ENCODE results near the gene ZBTB24.
"Not testable (repeated sequence)": the region's sequence is repeated elsewhere in the genome, so short reads cannot be mapped to it uniquely, and the experiment has no call there.

Gene ZBTB24
- 58.0 to 104 (median 67.0) reads per million in 4 experiments for total RNA-seq

DNA sequence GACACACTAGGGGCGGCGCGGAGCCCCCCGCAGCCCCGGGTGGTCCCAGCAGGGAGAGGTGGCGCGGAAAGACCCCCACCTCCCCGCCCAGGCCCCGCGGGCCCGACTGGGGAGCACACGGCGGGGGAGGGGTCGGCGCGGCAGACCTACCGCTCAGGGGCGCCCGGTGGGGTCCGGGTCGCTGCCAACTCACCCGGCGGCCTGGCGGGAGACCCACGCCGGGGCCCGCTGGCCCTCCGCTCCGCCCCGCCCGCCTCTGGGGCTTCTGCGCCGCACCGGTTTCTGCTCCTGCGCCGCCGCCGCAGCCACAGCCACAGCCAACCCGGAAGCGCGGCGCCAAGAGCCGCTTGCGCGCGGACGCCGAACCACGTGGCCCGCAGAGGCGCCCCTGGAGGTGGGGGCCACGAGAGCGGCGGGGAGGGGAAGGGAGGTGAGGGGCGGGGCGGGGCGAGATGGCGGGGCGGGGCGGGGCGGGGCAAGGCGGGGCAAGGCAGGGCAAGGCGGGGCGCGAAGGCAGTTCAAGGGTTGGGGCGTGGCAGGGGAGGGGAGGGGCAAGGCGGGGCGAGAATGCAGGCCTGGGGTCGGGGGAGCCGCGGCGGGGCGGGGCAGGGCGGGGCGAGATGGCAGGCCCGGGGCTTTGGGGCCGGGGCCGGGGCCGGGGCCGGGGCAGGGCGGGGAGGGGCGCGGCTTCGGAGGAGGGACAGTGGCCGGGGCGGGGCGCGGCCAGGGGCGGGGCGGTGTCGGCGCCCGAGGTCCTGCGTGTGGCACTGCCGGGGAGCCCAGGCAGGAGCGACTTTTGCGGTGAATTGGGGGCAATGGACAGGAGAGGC is at the start of gene ZBTB24:
TSS of gene ZBTB24 (minus strand) at position 315 of the 830 bp plus-strand sequence. CDS start 1,193 bp downstream, outside the sequence.
- DNase-seq = peak; percentile 87

DNA sequence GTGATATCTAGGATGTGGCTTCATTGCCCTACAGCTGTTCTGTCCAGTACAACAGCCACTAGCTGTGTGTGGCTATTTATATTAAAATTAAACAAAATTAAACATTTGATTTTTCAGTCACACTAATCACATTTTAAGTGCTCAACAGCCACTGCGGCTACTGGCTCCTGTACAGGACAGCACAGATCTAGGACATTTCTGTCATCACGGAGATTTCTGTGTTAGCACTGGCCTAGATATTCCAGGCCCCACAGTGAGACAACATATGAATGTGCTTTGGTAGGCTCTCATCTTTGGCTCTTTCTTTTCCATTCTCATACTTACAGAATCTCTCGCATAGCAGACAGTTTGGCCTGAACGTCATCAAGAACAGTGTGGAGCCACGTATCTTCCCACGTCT is 48.4 kb upstream of the ZBTB24 start:
- no peak for DNase-seq

DNA sequence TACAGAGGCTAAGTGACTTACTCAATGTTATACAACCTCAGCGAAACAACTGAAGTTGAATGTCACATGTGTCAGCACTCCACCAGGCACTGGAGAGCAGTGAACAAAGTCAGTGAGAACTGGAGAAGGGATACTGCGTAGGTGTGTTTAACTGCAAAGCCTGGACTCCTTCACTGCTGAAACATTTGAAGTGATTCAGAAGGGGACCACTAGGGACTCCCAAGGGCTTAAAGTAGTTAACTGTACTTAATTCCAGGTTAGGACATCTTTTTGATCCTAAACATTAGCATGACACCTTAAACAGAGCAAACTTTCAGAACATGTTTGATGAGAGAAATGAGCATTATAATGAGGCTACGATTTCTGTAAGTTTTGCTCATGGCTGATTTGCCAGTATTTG is 45.0 kb upstream of the ZBTB24 start:
- DNase-seq = no peak

DNA sequence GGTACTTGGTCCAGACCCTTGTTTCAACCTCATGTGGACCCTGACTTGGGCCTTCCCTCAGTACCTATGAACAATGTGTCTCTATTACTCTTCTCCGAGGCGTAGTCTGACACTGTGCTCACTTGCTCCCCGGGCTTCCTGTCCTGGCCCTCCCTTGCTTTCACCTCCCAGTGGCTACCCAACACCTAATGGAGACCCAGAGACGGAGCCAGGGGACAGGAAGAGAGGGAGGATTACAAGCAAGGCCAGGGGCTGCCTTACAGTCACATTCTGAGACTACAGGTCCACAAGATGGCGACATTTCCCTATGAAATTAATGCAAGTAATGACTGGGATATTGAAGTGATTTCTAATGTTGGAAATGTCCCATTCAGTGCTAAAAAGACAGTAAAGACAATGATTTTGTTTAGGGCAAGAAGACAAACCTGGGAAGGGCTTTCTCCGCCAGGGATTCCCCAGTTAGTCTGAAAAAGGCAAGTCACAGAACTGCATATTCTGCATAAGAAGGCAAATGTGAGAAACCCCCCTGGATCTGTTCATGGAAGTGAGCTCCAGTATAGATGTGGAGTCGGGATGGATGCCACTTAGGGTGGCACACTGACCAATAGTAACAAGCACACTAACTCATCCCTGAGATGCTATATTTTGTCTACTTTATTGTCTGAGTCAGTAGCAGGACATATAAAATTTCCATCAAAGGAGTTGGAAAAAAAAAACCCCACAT is 44.0 kb upstream of the ZBTB24 start:
- peak; percentile 8 for DNase-seq

DNA sequence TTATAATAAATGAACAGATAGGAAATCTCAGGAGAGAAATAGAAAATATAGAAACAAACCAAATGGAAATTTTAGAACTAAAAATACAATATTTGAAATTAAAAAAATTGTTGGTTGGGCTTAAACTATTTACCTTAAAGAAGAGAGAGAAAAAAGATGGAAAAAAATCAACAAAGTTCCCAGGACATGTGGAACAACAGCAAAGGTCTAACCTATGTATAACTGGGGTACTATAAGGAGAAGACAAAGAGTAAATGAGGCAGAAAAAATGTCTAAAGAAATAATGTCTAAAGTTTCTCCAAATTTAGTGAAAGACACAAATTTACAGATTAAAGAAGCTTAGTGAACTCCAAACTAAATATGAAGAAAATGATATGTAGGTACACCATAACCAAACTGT is 41.1 kb upstream of the ZBTB24 start:
- no peak for DNase-seq

DNA sequence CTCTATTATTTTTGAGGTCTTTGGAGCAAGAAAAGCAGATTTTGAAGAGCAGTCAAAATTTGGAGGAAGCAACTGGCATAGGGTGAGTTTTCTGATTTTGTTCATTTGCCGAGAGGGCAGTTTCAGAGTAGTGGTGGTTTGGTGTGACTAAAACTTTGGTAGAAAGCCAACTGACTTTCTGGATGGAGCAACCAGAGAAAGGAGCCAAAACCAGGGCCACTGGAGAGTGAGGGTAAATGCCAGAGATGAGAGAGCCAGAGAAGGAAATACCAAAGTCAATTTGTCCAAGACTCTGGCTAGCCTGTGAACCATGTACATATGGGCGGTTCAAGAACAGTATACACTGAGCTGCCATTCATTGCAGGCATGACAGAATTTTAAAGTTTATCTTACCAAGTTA is 40.5 kb upstream of the ZBTB24 start:
- no peak for DNase-seq

DNA sequence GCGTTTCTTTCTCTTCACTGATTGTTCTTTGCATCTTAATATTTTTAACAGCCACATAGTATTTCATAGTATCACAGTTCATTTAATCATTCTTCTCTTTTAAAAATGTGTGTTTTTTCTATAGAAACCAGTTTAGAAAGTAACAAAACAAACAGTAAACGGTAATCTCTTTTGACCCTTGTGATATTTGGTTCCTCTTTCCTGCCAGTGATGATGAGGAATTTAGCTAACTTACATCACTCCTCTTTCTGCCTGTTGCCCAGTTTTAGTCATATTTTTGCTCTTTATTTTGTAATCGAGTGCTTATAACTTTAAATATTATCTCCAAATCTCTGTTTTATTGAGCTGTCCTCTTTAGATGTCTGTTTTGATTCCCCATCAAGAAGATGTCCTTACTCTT is 38.1 kb upstream of the ZBTB24 start:
- DNase-seq = no peak

DNA sequence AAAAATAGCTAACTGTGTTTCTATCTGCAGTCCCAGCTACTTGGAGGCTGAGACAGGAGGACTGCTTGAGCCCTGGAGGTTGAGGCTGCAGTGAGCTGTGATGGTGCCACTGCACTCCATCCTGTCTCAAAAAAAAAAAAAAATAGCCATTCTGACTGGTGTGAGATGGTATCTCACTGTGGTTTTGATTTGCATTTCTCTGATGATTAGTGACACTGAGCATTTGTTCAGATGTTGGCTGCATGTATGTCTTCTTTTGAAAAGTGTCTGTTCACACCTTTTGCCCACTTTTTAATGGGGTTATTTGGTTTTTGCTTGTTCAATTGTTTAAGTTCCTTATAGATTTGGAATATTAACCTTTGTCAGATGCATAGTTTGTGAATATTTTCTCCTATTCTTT is 36.6 kb upstream of the ZBTB24 start:
- DNase-seq = not testable (repeated sequence)

DNA sequence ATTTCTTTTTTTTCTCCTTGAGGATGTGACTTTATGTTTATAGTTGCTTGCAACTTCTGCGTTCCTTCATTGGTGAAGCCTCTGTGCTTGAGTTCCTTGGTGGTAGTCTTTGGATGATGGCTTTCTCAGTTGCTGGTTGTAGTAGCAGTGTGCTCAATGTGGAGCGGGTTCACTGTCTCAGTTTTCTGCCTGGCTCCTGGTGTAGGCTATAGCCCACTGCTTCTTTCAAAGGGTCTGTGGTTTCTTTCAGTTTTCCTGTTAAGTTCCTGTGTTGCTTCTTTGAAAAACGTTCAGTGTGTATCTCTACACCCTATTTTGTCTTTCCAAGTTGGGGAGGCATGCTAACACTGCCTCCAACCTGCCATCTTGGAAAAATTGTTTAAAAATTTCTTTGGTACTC is 33.9 kb upstream of the ZBTB24 start:
- no peak for DNase-seq

DNA sequence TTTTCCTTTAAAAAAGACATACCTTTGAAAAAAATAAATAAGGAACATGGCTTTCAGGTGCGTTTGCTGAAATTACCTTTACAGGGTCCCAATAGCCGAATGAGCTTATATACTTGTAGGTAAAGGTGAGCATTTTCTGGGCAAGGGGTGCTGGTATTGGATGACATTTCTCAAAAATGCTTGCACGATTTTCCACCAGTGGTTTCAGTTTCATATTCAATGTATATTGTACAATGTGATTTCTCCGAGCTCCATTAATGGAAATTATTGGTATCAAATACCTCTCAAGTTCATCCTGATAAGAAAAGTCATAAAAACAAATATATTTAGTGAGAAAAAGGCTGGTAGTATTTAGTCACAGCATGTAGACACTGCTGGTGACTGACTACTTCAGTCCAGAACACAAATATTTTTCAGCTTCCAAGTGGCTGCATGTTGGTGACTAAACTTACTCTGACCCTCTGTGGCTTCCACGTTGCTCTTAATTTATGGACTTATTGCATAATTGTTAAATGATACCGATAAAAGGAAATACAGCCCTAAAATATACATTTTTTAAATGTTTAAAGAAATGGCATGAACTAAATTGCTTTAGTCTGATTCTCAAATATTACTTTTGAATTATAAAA is 32.9 kb upstream of the ZBTB24 start:
- no peak for DNase-seq

DNA sequence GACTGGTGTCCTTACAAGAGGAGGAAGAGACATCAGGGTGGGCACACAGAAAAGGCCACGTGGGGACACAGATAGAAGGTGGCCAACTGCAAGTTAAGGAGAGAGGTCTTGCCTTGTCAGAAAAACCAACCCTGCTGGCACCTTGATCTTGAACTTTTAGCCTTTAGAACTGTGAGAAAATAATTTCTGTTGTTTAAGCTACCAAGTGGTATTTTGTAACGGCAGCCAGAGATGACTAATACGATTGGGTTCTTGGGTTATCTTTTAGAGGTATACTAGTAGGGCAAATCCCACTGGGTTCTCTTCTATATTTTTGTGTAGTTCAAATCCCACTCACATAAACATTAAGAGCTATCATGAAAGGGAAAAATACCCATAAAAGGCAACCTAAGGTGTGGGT is 31.9 kb upstream of the ZBTB24 start:
- no peak for DNase-seq

DNA sequence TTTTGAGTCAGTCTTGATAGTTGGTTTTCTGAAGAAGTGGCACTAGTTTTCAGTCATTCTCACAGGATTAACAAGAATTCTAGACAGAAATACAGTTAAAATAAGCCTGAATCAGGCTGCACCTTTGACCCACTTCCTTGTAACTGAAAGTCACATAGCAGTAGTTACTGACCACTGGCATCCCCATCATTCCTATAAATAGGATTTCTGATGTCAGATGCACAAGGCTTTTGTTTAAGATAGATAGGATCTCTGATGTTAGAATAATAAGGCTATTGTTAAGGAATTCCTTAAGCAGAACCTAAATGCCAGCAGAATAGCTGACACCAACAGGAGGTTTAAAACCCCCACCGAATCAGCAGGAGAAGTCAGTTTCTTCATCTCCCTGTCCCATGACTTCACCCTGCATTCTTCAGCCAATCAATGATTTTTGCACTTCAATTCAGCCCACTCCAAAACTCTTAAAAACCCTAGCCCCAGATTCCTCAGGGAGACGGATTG is 30.6 kb upstream of the ZBTB24 start:
- DNase-seq = no peak

DNA sequence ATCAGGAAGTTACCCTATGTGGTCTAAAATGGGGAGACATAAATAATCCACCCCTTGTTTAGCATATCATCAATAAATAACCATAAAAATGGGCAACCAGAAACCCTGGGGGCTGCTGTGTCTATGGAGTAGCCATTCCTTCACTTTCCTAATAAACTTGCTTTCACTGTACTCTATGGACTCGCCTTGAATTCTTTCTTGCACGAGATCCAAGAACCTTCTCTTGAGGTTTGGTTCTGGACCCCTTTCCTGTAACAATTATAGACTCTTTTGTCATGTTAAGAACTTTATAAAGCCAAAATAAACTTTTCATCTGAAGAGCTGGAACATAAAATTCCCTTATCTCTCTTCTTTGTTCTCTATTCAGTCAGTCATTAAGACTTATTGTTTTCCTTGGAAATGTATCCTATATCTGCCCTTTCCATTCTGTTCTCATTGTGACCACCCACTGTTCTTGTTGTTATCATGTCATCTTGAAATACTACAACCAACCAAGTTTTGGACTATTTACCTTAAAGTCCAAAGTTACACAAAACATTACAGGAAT is 29.3 kb upstream of the ZBTB24 start:
- no peak for DNase-seq

DNA sequence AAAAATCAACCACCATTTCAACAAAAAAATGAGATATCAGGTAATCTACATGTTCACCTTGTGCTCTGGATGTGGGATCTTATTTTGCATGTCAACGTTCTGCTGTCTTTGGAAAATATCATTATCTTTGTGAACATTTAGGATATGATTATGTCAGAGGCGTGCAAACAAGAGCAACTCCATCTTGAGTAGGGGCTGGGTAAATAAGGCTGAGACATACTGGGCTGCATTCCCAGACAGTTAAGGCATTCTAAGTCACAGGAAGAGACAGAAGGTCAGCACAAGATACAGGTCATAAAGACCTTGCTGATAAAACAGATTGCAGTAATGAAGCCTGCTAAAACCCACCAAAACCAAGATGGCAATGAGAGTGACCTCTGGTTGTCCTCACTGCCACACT is 28.8 kb upstream of the ZBTB24 start:
- no peak for DNase-seq

DNA sequence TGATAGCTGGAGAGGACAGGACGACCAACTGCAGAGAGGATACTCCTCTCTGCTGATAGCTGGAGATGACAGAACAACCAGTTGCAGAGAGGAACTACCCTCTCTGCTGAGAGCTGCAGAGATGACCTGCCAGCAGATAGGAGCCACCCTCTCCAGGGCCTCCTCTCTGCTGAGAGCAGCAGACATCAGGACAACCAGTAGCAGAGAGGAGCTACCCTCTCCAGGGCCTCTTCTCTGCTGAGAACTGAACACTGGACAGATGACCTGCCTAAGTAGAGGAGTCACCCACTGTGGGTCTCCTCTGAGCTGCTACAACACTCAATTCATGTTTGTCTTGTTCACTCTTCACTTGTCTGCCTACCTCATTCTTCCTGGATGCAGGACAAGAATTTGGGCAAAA is 27.3 kb upstream of the ZBTB24 start:
- no peak for DNase-seq

DNA sequence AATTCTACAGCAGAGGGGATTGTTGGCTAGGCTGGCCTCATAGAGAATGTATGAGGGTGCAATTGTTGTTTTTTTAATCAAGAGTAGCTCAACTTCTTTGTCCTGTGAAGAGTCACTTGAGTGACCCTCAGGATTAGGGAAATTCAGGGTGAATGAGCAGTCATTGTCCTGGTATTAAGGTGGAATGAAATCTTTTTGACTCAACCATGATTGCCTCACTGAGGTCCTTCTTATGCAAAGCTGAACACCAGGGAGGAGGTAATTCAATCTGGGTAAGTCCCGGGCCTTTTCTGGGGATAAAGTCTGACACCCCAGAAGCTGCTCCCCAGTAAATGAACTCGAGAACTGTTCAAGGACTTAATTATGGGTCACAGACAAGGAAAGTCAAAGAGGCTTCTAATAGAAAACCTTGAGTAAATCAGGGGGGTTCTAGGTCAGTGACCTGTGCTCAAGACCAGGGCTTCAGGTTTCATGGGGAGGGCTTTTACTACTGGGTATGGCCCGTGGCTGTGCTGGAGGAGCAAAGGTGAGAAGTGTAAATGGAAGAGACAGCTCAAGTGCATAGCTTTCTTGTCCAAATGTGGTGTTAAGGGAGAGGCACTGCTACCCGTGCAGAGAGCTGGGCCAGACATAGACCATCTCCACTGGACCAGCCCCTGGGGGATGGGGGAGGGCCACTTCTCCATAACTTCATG is 25.3 kb upstream of the ZBTB24 start:
- no peak for DNase-seq

DNA sequence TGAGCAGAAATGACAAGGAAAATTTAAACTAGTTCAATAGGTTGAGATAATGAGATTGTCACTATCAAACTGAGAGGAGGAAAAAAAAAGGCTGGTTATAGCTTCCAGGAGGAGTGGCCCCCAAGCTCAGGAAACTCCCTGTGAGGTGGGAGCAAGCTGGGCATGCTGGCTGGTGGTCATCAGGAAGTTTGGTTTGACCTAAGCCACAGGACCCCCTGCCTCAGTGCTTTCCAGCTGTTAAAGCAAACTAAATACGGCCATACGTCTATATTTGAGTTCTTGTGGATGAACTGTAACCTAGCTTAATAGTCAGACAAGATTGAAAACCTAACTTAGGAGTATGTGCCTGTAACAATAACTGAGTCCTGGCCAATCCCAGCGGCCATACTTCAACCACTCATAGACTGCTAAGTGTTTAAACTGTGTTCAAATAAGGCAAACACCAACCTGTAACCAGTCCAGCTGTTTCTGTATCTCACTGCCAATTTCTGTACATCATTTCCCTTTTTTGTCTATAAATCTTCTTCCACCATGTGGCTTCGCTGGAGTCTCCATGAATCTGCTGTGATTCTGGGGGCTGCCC is 24.6 kb upstream of the ZBTB24 start:
- no peak for DNase-seq

DNA sequence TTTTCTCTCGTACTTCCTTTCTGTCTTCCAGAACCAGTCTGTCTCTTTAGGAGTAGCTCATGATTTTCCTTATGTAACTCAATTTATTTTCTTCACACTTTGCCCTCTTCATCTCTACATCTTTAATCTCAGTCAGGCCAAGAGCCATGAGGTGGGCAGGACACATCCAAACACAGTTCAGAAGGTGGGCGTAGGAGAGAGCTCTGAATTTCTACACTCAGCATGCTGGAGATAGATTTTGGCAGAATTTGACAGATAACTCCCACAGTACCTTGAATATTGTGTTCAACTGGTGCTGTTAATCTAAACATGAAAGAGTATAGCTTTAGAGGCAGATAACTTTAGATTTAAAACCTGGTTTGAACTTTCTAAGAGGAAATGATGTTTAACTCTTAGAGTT is 23.8 kb upstream of the ZBTB24 start:
- DNase-seq = no peak

DNA sequence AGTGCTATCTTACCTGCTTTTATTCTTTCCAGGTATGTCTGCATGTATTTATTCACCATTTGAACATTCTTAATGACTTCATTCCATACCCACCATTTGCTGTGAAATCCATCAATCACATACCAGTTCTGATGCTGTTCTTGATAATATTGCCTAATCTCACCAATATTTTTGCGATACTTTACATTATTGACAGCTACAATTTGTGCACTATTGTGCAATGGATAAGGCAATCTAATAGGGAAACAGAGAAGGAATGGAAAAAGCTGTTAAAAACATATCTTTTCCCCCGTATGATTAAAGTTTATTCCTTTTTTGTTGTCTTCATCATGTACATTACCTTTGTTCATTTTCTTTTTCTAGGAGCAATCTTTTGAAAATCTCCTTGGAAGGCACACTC is 23.3 kb upstream of the ZBTB24 start:
- DNase-seq = no peak

DNA sequence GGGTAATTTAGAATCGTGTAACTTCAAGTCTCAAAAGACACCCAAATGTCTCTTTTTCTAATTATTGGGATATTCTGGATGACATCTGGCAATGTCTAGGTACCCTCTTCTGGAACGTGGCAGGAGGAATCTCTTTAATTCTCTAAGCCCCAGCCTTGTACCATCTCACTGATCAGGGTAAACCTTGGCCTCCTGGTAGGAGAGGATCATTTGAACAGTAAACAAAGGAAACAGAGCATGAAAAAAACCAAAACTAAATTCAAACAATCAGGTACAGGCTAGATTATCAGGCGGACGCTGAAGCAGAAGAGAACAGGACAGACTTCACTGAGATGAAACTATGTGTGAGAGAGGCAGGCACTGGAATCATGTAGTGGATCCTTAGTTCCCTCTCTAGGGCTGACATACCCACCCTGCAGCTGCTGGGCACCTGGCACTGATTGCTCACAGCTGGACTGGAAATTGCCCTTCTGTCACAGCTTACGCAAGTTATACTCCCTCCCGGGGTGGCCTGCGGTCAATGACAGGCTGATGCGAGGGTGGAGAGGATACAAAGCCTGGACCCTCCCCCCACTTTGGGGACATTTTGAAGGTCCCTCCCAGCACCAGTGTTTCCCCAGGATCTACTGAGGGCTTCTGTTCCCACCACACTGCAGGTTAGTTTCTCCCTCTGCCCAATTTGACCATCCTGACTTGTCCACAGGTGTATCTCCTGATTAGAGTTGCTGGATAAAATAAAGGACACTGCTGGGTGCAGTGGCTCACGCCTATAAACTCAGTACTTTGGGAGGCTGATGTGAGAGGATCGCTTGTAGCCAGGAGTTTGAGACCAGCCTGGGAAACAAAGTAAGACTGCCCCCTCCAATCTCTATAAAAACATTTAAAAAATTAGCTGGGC is 20.6 kb upstream of the ZBTB24 start:
- DNase-seq = no peak

DNA sequence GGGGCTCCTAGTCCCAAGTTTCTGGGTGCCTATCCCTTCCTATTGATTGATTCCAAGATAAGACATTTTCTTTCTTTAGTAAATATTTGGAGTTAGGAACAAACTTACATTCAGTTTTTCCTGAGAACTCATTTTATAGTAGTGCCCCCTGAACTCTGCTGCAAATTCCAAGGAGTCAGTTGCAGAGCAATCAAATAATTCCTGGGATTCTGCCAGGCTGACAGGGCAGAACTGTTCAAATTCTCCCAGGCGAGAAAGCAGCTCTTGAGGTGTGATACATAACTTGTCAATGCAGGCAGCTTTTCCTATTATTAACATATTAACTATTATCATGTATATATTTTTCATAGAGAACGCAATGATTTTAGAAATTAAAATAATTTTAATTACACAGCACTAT is 15.9 kb upstream of the ZBTB24 start:
- DNase-seq = no peak

All from effector CD8-positive, alpha-beta T cell (primary cell).